Activated CD4-positive, alpha-beta T cell treated with anti-CD3 and anti-CD28 coated beads, Interleukin-2, amount 10 ng/mL, durations not matched to agents 24 days and 14 days (primary cell): Measurements from ENCODE around the gene SLFN12L. TPM values are rescaled to one million over a fixed set of nuclear protein-coding genes. Genes with fewer than 3 reads are reported as not detected.

ENCODE experiments used
- DNase-seq: peaks from one replicate; pipeline ENCODE4 v3.0.0; 2022
- H3K27ac Mint-ChIP-seq: one replicate; pipeline ENCODE4 v1.8.0; 2022; ENCODE audit warnings: mild to moderate bottlenecking, mixed read lengths
- H3K27me3 Mint-ChIP-seq: one replicate; pipeline ENCODE4 v1.8.0; 2022; ENCODE audit warnings: mixed read lengths
- H3K36me3 Mint-ChIP-seq: one replicate; pipeline ENCODE4 v1.8.0; 2022; ENCODE audit warnings: low read depth, mild to moderate bottlenecking, mixed read lengths
- H3K4me1 Mint-ChIP-seq: one replicate; pipeline ENCODE4 v1.8.0; 2021; ENCODE audit warnings: mixed read lengths
- H3K4me3 Mint-ChIP-seq: one replicate; pipeline ENCODE4 v1.8.0; 2022; ENCODE audit warnings: mild to moderate bottlenecking, moderate library complexity, mixed read lengths
- H3K9me3 Mint-ChIP-seq: one replicate; pipeline ENCODE4 v1.8.0; 2021; ENCODE audit warnings: mixed read lengths
- intact Hi-C: fragments of 100-400 bp; cut with micrococcal nuclease; formaldehyde crosslinking; loops from one replicate; pipeline ENCODE4 v1.15.1; 2023
- total RNA-seq: library from RNA; stranded (reverse); gene quantifications from 2 replicates; pipeline ENCODE4 v1.2.3, GENCODE V29; 2022

Gene SLFN12L
- total RNA-seq, 1 donor from 2014 or later: 44.8 TPM

DNA sequence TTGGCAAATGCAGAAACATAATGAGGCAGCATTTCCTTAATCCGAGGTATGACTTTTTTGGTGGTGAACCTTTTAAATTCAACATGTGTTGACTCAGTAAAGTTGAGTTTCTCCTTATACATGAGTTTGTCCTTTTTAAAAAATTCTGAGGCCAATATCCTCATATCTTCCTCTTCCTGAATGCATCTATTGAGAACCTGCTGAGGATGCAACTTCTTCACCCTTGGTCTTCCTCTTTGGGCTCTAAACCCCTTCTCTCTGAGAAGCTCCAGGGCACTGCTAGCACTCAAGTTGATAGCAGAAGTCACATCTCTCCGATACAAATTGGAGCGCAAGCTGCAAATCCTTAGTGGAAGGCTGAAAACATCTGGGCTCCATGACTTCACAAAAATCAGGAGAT lies 19.9 kb upstream of the SLFN12L start:
- intact Hi-C loops: no loop called here
- Mint-ChIP-seq H3K4me1 (peaks cover 8% of the 10 kb centered on the region), H3K9me3 (no peaks in the 10 kb centered on the region), H3K27me3 (peaks cover 31% of the 10 kb centered on the region), H3K27ac (no peak overlapping the region), H3K4me3 (no peak overlapping the region), H3K36me3 (no peaks in the 10 kb centered on the region)
- DNase-seq: no peak

DNA sequence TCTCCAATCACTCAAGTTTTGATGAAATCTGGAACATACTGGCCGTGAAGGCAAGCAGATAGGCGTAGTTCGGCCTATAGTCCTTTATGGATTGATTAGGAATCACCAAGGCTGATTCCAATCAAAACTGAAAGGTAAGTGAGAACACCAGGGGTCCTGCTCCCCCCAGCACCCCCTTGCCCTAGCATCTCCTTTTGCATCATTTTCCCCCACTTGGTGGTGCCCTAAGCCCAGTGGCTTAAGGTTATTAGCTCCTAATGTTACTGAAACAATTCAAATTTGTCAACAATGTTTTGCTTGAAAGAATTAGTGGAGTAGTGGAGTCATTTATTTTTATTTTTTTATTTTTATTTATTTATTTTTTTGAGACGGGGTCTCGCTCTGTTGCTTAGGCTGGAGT lies 18.2 kb upstream of the SLFN12L start:
- no peak overlapping the region for H3K27ac Mint-ChIP-seq
- peaks cover 36% of the 10 kb centered on the region for H3K27me3 Mint-ChIP-seq
- intact Hi-C loops: no loop called here
- no peak for DNase-seq
- no peaks in the 10 kb centered on the region for H3K36me3 Mint-ChIP-seq
- peaks cover 4% of the 10 kb centered on the region for H3K4me1 Mint-ChIP-seq
- H3K9me3 Mint-ChIP-seq: no peaks in the 10 kb centered on the region
- no peak overlapping the region for H3K4me3 Mint-ChIP-seq

DNA sequence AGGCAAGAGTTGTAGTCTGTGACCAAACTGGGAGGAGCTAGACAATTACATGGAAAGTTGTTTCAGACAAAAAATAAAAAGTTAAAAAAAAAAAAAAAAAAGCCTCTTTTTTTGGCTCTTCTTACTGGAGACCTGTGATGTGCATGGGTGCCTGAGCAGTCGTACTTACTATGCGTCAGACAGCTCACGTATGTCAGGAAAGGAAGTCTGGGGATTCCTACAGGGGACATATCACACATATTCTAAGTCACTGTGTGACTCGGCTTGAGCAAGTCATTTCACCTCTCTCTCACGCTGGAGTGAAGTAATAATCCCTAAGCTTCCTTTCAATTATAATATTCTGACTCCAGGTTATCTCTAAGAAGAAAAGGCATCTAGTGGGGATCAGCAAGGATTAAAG lies 17.2 kb upstream of the SLFN12L start:
- no peak overlapping the region for H3K27ac Mint-ChIP-seq
- peaks cover 2% of the 10 kb centered on the region for H3K4me1 Mint-ChIP-seq
- H3K9me3 Mint-ChIP-seq: no peaks in the 10 kb centered on the region
- no peaks in the 10 kb centered on the region for H3K36me3 Mint-ChIP-seq
- peaks cover 32% of the 10 kb centered on the region for H3K27me3 Mint-ChIP-seq
- H3K4me3 Mint-ChIP-seq: no peak overlapping the region
- DNase-seq: no peak
- intact Hi-C loops: no loop called here

DNA sequence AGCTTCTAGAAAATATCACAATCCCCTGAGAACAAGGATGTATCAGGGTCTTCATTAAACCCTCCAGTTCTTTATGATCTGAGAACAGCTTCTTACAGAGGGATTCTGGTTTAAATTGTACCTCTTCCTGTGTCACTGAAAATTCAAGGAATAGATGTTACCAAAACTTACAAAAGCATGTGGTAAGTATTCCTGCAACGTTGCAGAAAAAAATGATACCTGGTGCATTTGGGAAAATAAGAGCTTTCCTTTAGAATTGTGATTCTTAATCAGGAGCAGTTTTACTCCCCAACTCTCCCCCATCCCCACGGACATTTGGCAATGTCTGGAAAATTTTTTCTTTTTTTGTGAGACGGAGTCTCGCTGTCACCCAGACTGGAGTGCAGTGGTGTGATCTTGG lies 15.8 kb upstream of the SLFN12L start:
- intact Hi-C loops: no loop called here
- H3K4me3 Mint-ChIP-seq: no peak overlapping the region

DNA sequence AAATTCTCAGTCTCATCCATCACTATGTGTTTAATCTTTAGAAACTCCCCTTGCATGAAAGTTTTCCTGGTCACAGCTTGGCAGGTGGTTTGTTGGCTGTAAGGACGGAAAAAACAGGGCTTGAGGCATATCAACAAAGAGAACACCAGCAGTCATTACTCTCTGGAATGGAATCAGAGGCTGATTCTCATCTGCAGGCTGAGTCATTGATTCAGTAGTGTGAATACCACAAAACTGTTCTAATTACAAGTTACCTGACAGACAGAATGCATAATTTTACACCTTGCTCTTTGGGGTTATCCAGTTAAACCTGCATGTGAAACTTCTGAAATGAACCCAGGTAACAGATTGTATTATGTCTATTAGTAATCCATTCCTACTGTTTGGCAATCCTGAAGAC lies 11.5 kb upstream of the SLFN12L start:
- H3K4me1 Mint-ChIP-seq: peaks cover 15% of the 10 kb centered on the region
- peaks cover 4% of the 10 kb centered on the region for H3K36me3 Mint-ChIP-seq
- H3K27ac Mint-ChIP-seq: no peak overlapping the region
- no peak for DNase-seq
- peaks cover 5% of the 10 kb centered on the region for H3K9me3 Mint-ChIP-seq
- peaks cover 13% of the 10 kb centered on the region for H3K27me3 Mint-ChIP-seq
- H3K4me3 Mint-ChIP-seq: no peak overlapping the region
- intact Hi-C loops: no loop called here

More for the DNA sequence above, 15.8 kb upstream of the SLFN12L start:
- H3K36me3 Mint-ChIP-seq: no peaks in the 10 kb centered on the region
- no peak for DNase-seq
- peaks cover 5% of the 10 kb centered on the region for H3K4me1 Mint-ChIP-seq
- no peaks in the 10 kb centered on the region for H3K9me3 Mint-ChIP-seq
- peaks cover 23% of the 10 kb centered on the region for H3K27me3 Mint-ChIP-seq
- no peak overlapping the region for H3K27ac Mint-ChIP-seq

DNA sequence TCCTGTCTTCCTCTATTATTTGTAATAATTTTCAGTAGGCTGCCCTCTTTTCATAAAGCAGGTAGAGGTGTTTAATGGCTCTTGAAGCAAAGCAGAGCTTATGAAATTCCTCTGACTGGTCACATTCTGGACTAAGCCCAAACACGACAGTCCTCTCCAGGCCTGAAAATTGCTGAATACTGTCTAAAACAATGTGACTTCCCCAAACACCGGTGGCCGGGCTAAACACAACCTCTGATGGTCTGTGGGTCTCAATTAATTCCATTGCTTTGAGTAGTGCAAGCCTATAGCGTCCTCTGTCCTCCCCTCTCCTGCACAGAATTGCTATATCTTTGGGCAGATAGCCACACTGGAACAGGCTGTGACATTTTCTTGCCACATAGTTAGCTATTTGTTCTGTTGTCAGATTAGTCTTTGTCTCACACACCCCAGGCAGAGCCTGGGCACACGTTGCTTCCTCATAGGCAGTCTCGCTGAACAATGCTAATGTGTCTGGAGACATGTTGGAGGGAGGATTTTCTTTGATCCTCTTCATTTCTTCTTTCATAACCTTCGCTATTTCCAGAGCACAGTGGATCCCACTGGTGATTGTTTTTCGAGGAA lies 10.8 kb upstream of the SLFN12L start:
- Mint-ChIP-seq H3K27ac (no peak overlapping the region), H3K27me3 (peaks cover 9% of the 10 kb centered on the region), H3K9me3 (peaks cover 5% of the 10 kb centered on the region), H3K36me3 (peaks cover 4% of the 10 kb centered on the region), H3K4me3 (no peak overlapping the region), H3K4me1 (peaks cover 18% of the 10 kb centered on the region)
- intact Hi-C loops: no loop called here
- no peak for DNase-seq

DNA sequence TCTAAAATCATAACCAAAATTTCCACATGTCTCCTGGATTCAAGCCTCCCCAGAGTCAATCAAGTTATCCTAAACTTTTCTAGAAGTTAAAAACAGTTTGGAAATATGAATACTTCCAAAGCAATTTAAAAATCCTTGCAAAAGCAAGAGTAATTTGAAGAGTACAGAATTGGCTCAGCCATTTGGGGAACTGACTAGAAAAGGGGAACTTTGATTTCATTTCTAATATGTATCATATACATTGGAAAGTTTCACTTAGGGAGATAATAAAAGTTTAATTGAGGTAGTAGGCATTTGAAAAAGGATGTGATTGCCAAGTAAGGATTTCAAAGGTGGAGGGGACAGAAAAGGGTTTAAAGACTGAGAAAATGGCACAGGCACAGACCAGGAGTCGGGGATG lies 9.0 kb upstream of the SLFN12L start:
- Mint-ChIP-seq H3K4me3 (no peak overlapping the region), H3K4me1 (peaks cover 21% of the 10 kb centered on the region)
- intact Hi-C loops: no loop called here

DNA sequence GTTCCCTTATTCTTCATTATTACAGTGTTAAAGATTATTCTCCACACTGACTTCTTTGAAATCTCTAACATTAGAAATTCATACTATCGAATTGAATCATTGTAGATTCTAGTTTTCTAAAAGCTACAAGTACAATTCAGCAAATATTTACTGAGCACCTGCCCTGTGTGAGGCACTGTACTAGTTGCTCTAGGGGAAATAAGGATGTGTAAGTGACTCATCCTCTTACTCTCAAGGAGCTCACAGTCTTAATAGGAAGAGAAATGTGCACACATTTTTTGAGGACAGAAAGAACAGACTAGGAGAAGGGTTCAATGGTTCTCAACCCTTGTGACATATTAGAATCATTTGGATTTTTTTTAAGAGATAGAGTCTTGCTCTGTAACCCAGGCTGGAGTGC lies 7.7 kb upstream of the SLFN12L start:
- H3K4me1 Mint-ChIP-seq: peaks cover 27% of the 10 kb centered on the region
- H3K36me3 Mint-ChIP-seq: peaks cover 4% of the 10 kb centered on the region
- H3K4me3 Mint-ChIP-seq: no peak overlapping the region
- intact Hi-C loops: no loop called here
- no peak for DNase-seq
- H3K27me3 Mint-ChIP-seq: peaks cover 3% of the 10 kb centered on the region
- peaks cover 5% of the 10 kb centered on the region for H3K9me3 Mint-ChIP-seq
- H3K27ac Mint-ChIP-seq: no peak overlapping the region

More for the DNA sequence above, 9.0 kb upstream of the SLFN12L start:
- peaks cover 4% of the 10 kb centered on the region for H3K36me3 Mint-ChIP-seq
- peaks cover 5% of the 10 kb centered on the region for H3K9me3 Mint-ChIP-seq
- H3K27ac Mint-ChIP-seq: no peak overlapping the region
- H3K27me3 Mint-ChIP-seq: peaks cover 6% of the 10 kb centered on the region
- no peak for DNase-seq

DNA sequence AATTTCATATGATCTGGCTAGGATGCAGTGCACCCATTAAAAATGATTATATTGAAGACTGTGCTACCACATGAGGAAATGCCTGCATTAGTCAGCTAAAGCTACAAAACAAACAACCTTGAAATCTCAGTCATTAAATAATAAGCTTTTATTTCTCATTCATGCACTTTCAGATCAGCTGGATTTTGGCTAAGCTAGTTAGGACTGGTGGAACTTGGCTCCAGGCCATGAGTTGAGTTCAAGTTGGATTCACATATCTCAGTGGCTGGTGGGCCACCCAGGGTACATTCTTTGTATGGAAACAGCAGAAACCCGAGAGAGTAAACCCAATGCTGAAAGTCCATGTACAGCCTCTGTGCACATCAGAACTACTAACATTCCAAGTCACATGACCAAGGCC lies 6.4 kb upstream of the SLFN12L start:
- H3K27ac Mint-ChIP-seq: no peak overlapping the region
- H3K9me3 Mint-ChIP-seq: peaks cover 5% of the 10 kb centered on the region
- H3K4me1 Mint-ChIP-seq: peaks cover 36% of the 10 kb centered on the region
- no peak overlapping the region for H3K4me3 Mint-ChIP-seq
- peaks cover 4% of the 10 kb centered on the region for H3K36me3 Mint-ChIP-seq
- intact Hi-C loops: no loop called here
- no peak for DNase-seq
- peaks cover 3% of the 10 kb centered on the region for H3K27me3 Mint-ChIP-seq

DNA sequence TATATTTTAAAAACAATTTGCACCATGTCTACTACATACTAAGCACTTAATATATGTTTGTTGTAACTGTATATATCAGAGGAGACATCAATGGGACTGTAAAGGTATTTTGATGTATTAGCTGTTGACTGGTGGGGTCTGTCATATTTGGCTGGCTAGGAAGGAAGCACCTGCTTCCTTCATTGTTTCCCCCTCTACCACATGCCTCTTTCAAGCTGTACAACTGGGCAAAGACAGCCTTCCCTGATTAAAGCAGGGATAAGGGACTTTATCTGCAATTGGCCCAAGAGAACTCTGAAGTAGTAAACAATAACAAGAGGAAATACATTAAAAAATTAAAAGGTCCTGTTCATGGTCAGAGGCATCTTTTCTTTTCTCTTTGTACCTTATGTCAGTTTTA lies 5.5 kb upstream of the SLFN12L start:
- H3K4me3 Mint-ChIP-seq: no peak overlapping the region
- peaks cover 4% of the 10 kb centered on the region for H3K36me3 Mint-ChIP-seq
- peaks cover 43% of the 10 kb centered on the region for H3K4me1 Mint-ChIP-seq
- intact Hi-C loops: no loop called here
- H3K27ac Mint-ChIP-seq: no peak overlapping the region
- DNase-seq: no peak
- H3K27me3 Mint-ChIP-seq: no peaks in the 10 kb centered on the region
- peaks cover 5% of the 10 kb centered on the region for H3K9me3 Mint-ChIP-seq

DNA sequence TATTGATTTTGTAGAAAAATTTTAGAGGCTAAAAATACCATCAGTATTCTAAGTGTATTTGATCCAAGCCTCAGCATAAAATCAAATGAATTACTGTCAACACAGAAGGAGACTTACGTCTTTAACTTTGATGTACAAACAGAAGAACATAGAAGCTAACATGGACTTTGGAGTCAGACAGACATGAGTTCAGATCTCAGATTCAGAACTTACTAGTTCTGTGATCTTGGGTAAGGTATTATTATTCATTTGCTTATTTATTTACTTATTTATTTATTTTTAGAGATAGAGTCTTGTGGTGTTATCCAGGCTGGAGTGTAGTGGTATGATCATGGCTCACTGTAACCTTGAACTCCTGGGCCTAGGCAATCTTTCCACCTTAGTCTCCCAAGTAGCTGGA lies 4.0 kb upstream of the SLFN12L start:
- H3K27me3 Mint-ChIP-seq: no peaks in the 10 kb centered on the region
- peaks cover 41% of the 10 kb centered on the region for H3K4me1 Mint-ChIP-seq
- peaks cover 5% of the 10 kb centered on the region for H3K9me3 Mint-ChIP-seq
- intact Hi-C loops: loop anchor here (2.0 kb wide), 1 partner anchor 109 kb away; the partner anchor contains the start of gene SLFN12
- H3K36me3 Mint-ChIP-seq: peaks cover 8% of the 10 kb centered on the region
- H3K4me3 Mint-ChIP-seq: peak overlapping the region; percentile 90
- H3K27ac Mint-ChIP-seq: peak overlapping the region; percentile 95
- no peak for DNase-seq

DNA sequence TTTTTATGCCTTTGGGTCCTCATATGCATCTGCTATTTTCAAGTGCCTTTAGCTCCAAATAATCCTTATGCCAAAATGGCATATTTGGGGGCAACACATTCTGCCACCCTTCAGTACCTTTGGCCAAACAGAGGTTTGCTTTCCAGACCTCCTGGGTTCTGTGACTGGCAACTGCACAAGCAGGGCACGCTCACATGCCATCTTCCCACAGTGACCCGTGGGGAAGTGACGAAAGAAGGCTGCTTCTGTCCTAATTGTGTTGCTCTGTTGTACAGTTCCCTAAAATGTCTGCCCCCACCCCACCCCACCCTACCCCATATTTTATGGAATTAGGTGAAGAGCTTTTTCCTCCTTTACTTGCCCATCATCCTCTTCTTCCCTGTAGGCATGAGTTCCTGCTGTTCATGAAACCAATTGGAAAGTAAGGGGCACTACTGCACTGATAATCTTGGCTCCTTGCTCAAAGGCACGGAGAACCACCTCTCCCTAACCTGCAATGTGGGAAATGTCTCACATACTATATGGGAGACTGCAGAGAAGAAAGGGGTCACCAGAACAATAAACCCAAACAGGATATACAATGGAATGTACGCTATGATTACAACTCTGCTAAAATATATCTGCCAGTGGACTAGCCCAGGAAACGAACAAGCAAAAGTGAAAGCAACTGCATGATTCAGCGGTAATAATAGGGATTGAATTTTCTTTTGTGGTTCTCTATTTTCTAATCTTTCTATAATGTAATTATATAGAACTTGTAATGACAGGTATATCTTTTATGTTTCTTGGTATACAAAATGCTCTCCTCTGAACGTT lies 3.3 kb upstream of the SLFN12L start:
- peak overlapping the region; percentile 95 for H3K27ac Mint-ChIP-seq
- H3K36me3 Mint-ChIP-seq: peaks cover 13% of the 10 kb centered on the region
- peaks cover 5% of the 10 kb centered on the region for H3K9me3 Mint-ChIP-seq
- peak overlapping the region; percentile 90 for H3K4me3 Mint-ChIP-seq
- DNase-seq: peak; percentile 81
- intact Hi-C loops: loop anchor here (2.0 kb wide), 1 partner anchor 108 kb away; the partner anchor contains the start of gene SLFN12
- H3K27me3 Mint-ChIP-seq: no peaks in the 10 kb centered on the region
- peaks cover 41% of the 10 kb centered on the region for H3K4me1 Mint-ChIP-seq

DNA sequence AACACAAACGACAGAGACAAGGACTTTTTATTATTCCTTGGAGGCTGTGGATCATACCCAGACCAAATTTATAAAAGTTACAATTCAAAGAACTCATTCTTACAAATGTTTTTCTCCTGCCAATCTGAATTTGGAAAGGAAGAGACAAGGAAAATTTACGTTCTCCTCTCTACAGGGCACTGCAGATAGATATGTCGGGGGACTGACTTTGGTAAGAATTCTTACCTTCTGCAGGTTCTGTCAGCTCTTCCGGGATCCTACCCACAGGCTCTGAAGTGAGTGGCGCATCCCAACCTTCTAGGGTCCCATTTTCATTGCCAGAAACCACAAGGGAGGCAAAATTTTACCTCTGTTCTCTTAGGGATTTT lies 2.2 kb upstream of the SLFN12L start:
- no peaks in the 10 kb centered on the region for H3K9me3 Mint-ChIP-seq
- peaks cover 14% of the 10 kb centered on the region for H3K36me3 Mint-ChIP-seq
- intact Hi-C loops: loop anchor here (1.0 to 5.0 kb wide), 3 partner anchors 107 to 268 kb away; partner anchors contain the start of genes SLFN12 and TAF15

DNA sequence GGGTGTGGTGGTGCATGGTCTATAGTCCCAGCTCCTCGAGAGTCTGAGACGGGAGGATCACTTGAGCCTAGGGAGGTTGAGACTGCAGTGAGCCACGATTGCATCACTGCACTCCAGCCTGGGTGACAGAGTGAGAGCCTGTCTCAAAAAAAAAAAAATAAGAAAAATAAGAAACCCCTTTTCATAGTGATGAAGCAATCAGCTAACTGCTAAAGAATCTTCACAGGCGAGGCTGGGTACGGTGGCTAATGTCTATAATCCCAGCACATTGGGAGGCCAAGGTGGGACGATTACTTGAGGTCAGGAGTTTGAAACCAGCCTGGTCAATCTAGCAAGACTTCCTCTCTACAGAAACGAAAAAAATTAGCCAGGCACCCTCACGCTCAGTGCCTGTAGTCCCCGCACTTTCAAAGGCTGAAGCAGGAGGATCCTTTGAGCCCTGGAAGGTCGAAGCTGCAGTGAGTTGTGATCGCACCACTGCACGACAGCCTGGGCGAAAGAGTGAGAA lies 760 bp downstream of the SLFN12L start:
- intact Hi-C loops: loop anchor here (1.0 to 5.0 kb wide), 9 partner anchors 32 to 322 kb away; partner anchors contain the start of genes AP2B1, SLFN11, SLFN13 and TAF15
- Mint-ChIP-seq H3K27me3 (no peaks in the 10 kb centered on the region), H3K4me1 (peaks cover 50% of the 10 kb centered on the region), H3K4me3 (peak overlapping the region; percentile 84), H3K9me3 (no peaks in the 10 kb centered on the region), H3K36me3 (peaks cover 26% of the 10 kb centered on the region), H3K27ac (peak overlapping the region; percentile 99)
- peak; percentile 73 for DNase-seq

More for the DNA sequence above, 2.2 kb upstream of the SLFN12L start:
- H3K27ac Mint-ChIP-seq: peak overlapping the region; percentile 95
- H3K27me3 Mint-ChIP-seq: no peaks in the 10 kb centered on the region
- peak overlapping the region; percentile 84 for H3K4me3 Mint-ChIP-seq
- H3K4me1 Mint-ChIP-seq: peaks cover 37% of the 10 kb centered on the region
- peak; percentile 66 for DNase-seq
